ENCODE results near the gene PYM1. TPM values are rescaled to one million over a fixed set of nuclear protein-coding genes. Genes with fewer than 3 reads are reported as not detected.

The PYM1 gene
- total and polyA plus RNA-seq, 2 experiments from 2014 or later: 25.9 to 34.4 TPM

- peaks cover 54% of the 10 kb centered on the region for H3K4me1 ChIP-seq (ENCODE audit: insufficient read depth)
- peaks cover 38% of the 10 kb centered on the region for H3K79me2 ChIP-seq (ENCODE audit: insufficient read depth)
- H3K27me3 ChIP-seq (replicated peaks; ENCODE audit: insufficient read depth): no peaks in the 10 kb centered on the region
- peak; percentile 73 for DNase-seq
- no peaks in the 10 kb centered on the region for H3K36me3 ChIP-seq (ENCODE audit: low read depth)
- H4K20me1 ChIP-seq (ENCODE audit: insufficient read depth): no peaks in the 10 kb centered on the region
- H3K27ac ChIP-seq: no peak overlapping the region
- no peak overlapping the region for H2AFZ ChIP-seq
- TF ChIP-seq EZH2 (IDR thresholded peaks at IDR 0.05; ENCODE audit: insufficient read depth, poor library complexity, severe bottlenecking): no peak
- no peak for TF ChIP-seq EZH2phosphoT487 (IDR thresholded peaks at IDR 0.05; ENCODE audit: insufficient read depth, low read depth)
- no peaks in the 10 kb centered on the region for H3K9me3 ChIP-seq (ENCODE audit: low read depth)
- H3K4me3 ChIP-seq: no peak overlapping the region; the same call in 1 of the 2 replicates
- peak overlapping the region; percentile 94 for H3K4me2 ChIP-seq (ENCODE audit: unreplicated experiment)
- peaks cover 45% of the 10 kb centered on the region for H3F3A ChIP-seq (ENCODE audit: insufficient read depth)
- H3K9me2 ChIP-seq (ENCODE audit: insufficient read depth): no peaks in the 10 kb centered on the region
- WGBS, 2 experiments (ENCODE audit: low coverage in 1 of 2, low lambda C conversion rate in 2 of 2, missing lambda C conversion rate in 2 of 2): 100% methylated on average over 1 of the region's 1 CpG
- in situ Hi-C loops (cut with MboI): loop anchor here (10.0 kb wide), 1 partner anchor 109 kb away; the partner anchor contains the start of gene DNAJC14
- H3K9ac ChIP-seq: peak overlapping the region; percentile 87; the same call in 1 of the 2 replicates
Measured at GRCh38 chr12:55933799-55934742, 6.4 kb upstream of the PYM1 start.

DNA sequence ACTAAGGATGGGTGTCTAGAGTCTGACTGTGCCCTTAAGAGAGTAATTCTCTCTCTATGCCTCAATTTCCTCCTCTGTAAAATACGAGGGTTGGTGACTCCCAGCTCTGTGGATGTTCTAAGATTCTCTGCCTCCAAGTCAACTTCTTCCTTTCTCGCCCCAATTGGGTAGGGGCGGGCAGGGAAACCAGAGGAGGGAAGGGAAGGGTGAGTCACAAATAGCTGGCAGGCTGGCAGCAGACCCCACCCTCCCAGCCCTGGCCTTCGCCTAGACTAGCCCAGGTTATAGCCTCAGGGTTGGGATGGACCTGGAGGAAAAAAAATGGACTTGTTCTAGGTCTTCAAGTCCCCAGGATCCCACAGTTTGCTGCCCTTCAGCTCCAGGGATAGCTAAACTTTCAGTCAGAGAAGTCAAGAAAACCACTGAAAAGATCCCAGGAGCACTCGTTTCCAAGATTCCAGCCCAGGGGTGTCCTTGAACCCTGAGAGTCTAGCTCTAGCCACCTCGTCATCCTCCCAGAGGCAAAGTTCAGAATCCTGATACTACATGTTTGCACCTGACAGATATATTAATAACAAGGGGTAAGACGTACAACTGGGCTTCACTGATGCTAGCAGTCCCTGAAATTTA, 5.6 kb upstream of the PYM1 start:
- H3K27me3 ChIP-seq (replicated peaks; ENCODE audit: insufficient read depth): no peaks in the 10 kb centered on the region
- H3K4me2 ChIP-seq (ENCODE audit: unreplicated experiment): peak overlapping the region; percentile 94
- peak overlapping the region; percentile 95 for H2AFZ ChIP-seq
- peaks cover 44% of the 10 kb centered on the region for H3K79me2 ChIP-seq (ENCODE audit: insufficient read depth)
- peaks cover 52% of the 10 kb centered on the region for H3K4me1 ChIP-seq (ENCODE audit: insufficient read depth)
- peaks cover 38% of the 10 kb centered on the region for H3F3A ChIP-seq (ENCODE audit: insufficient read depth)
- H3K36me3 ChIP-seq (ENCODE audit: low read depth): no peaks in the 10 kb centered on the region
- 43 to 46% methylated on average over 7 of the region's 7 CpGs for WGBS, 2 experiments (ENCODE audit: low coverage in 1 of 2, low lambda C conversion rate in 2 of 2, missing lambda C conversion rate in 2 of 2)
- peak; percentile 57 for DNase-seq
- no peaks in the 10 kb centered on the region for H3K9me3 ChIP-seq (ENCODE audit: low read depth)
- no peaks in the 10 kb centered on the region for H3K9me2 ChIP-seq (ENCODE audit: insufficient read depth)
- H3K4me3 ChIP-seq: peak overlapping the region; percentile 78
- H4K20me1 ChIP-seq (ENCODE audit: insufficient read depth): no peaks in the 10 kb centered on the region
- H3K27ac ChIP-seq: peak overlapping the region; percentile 87
- no peak for TF ChIP-seq EZH2 (IDR thresholded peaks at IDR 0.05; ENCODE audit: insufficient read depth, poor library complexity, severe bottlenecking)
- no peak for TF ChIP-seq EZH2phosphoT487 (IDR thresholded peaks at IDR 0.05; ENCODE audit: insufficient read depth, low read depth)
- in situ Hi-C loops (cut with MboI): loop anchor here (10.0 kb wide), 1 partner anchor 108 kb away; the partner anchor contains the start of gene DNAJC14
- peak overlapping the region; percentile 87 for H3K9ac ChIP-seq

GRCh38 chr12:55932551-55932910, 4.8 kb upstream of the PYM1 start:
- H3K4me1 ChIP-seq (ENCODE audit: insufficient read depth): peaks cover 44% of the 10 kb centered on the region
- H3K4me3 ChIP-seq: peak overlapping the region; percentile 78
- peak overlapping the region; percentile 94 for H3K4me2 ChIP-seq (ENCODE audit: unreplicated experiment)
- H3K9me3 ChIP-seq (ENCODE audit: low read depth): no peaks in the 10 kb centered on the region
- peaks cover 51% of the 10 kb centered on the region for H3K79me2 ChIP-seq (ENCODE audit: insufficient read depth)
- DNase-seq: peak; percentile 46
- no peaks in the 10 kb centered on the region for H3K9me2 ChIP-seq (ENCODE audit: insufficient read depth)
- H3K9ac ChIP-seq: peak overlapping the region; percentile 87
- H3F3A ChIP-seq (ENCODE audit: insufficient read depth): peaks cover 42% of the 10 kb centered on the region
- peak overlapping the region; percentile 87 for H3K27ac ChIP-seq
- H3K27me3 ChIP-seq (replicated peaks; ENCODE audit: insufficient read depth): no peaks in the 10 kb centered on the region
- in situ Hi-C loops (cut with MboI): loop anchor here (10.0 kb wide), 1 partner anchor 108 kb away; the partner anchor contains the start of gene DNAJC14
- H2AFZ ChIP-seq: peak overlapping the region; percentile 95
- no peaks in the 10 kb centered on the region for H4K20me1 ChIP-seq (ENCODE audit: insufficient read depth)
- no peak for TF ChIP-seq EZH2phosphoT487 (IDR thresholded peaks at IDR 0.05; ENCODE audit: insufficient read depth, low read depth)
- no peak for TF ChIP-seq EZH2 (IDR thresholded peaks at IDR 0.05; ENCODE audit: insufficient read depth, poor library complexity, severe bottlenecking)
- 0 to 4% methylated on average over 4 of the region's 4 CpGs for WGBS, 2 experiments (ENCODE audit: low coverage in 1 of 2, low lambda C conversion rate in 2 of 2, missing lambda C conversion rate in 2 of 2)
- no peaks in the 10 kb centered on the region for H3K36me3 ChIP-seq (ENCODE audit: low read depth)

GRCh38 chr12:55931780-55932550, 4.3 kb upstream of the PYM1 start:
- Histone ChIP-seq H3K27ac (peak overlapping the region; percentile 87), H3K36me3 (ENCODE audit: low read depth) (no peaks in the 10 kb centered on the region), H3F3A (ENCODE audit: insufficient read depth) (peaks cover 36% of the 10 kb centered on the region), H3K4me3 (peak overlapping the region; percentile 78), H3K27me3 (replicated peaks; ENCODE audit: insufficient read depth) (no peaks in the 10 kb centered on the region), H3K4me2 (ENCODE audit: unreplicated experiment) (peak overlapping the region; percentile 94), H3K79me2 (ENCODE audit: insufficient read depth) (peaks cover 51% of the 10 kb centered on the region), H2AFZ (peak overlapping the region; percentile 95), H3K4me1 (ENCODE audit: insufficient read depth) (peaks cover 40% of the 10 kb centered on the region), H3K9me2 (ENCODE audit: insufficient read depth) (no peaks in the 10 kb centered on the region), H3K9me3 (ENCODE audit: low read depth) (no peaks in the 10 kb centered on the region), H3K9ac (peak overlapping the region; percentile 87), H4K20me1 (ENCODE audit: insufficient read depth) (no peaks in the 10 kb centered on the region)
- TF ChIP-seq EZH2 (IDR thresholded peaks at IDR 0.05; ENCODE audit: insufficient read depth, poor library complexity, severe bottlenecking) (no peak), EZH2phosphoT487 (IDR thresholded peaks at IDR 0.05; ENCODE audit: insufficient read depth, low read depth) (no peak)
- peak; percentile 72 for DNase-seq
- in situ Hi-C loops (cut with MboI): loop anchor here (10.0 kb wide), 1 partner anchor 107 kb away; the partner anchor contains the start of gene DNAJC14
- WGBS, 2 experiments (ENCODE audit: low coverage in 1 of 2, low lambda C conversion rate in 2 of 2, missing lambda C conversion rate in 2 of 2): 0 to 1% methylated on average over 20 to 51 of the region's 60 CpGs

All from GM23248 (cell line).